Activated naive CD8-positive, alpha-beta T cell (primary cell): ENCODE results near the gene PRDX4.

Source experiments
- H3K27ac Mint-ChIP-seq: one replicate; pipeline ENCODE4 v1.8.0; 2021; ENCODE audit warnings: mixed read lengths
- H3K27me3 Mint-ChIP-seq: one replicate; pipeline ENCODE4 v1.8.0; 2021; ENCODE audit warnings: mixed read lengths
- H3K36me3 Mint-ChIP-seq: one replicate; pipeline ENCODE4 v1.8.0; 2021; ENCODE audit warnings: mixed read lengths
- H3K4me1 Mint-ChIP-seq: one replicate; pipeline ENCODE4 v1.8.0; 2021; ENCODE audit warnings: low read depth, mixed read lengths
- H3K4me3 Mint-ChIP-seq: one replicate; pipeline ENCODE4 v1.8.0; 2021; ENCODE audit warnings: mild to moderate bottlenecking, mixed read lengths
- H3K9me3 Mint-ChIP-seq: one replicate; pipeline ENCODE4 v1.8.0; 2021; ENCODE audit warnings: low read depth, mixed read lengths

Gene PRDX4

GRCh38 chrX:23727206-23727605 lies 59.9 kb downstream of the PRDX4 start:
- Mint-ChIP-seq H3K27ac (no peak overlapping the region), H3K36me3 (no peaks in the 10 kb centered on the region), H3K27me3 (no peaks in the 10 kb centered on the region), H3K4me3 (no peak overlapping the region), H3K4me1 (no peaks in the 10 kb centered on the region), H3K9me3 (no peaks in the 10 kb centered on the region)

GRCh38 chrX:23729214-23729613 lies 61.9 kb downstream of the PRDX4 start:
- Mint-ChIP-seq H3K27ac (no peak overlapping the region), H3K27me3 (no peaks in the 10 kb centered on the region), H3K4me1 (peaks cover 7% of the 10 kb centered on the region), H3K36me3 (peaks cover 3% of the 10 kb centered on the region), H3K4me3 (no peak overlapping the region), H3K9me3 (no peaks in the 10 kb centered on the region)

- H3K27me3 Mint-ChIP-seq: no peaks in the 10 kb centered on the region
- H3K4me3 Mint-ChIP-seq: no peak overlapping the region
- H3K4me1 Mint-ChIP-seq: peaks cover 7% of the 10 kb centered on the region
- H3K27ac Mint-ChIP-seq: no peak overlapping the region
- peaks cover 3% of the 10 kb centered on the region for H3K36me3 Mint-ChIP-seq
- H3K9me3 Mint-ChIP-seq: no peaks in the 10 kb centered on the region
These were observed 64.7 kb downstream of the PRDX4 start for GRCh38 chrX:23731951-23732350.

GRCh38 chrX:23732704-23733103 lies 65.4 kb downstream of the PRDX4 start:
- no peaks in the 10 kb centered on the region for H3K9me3 Mint-ChIP-seq
- H3K36me3 Mint-ChIP-seq: peaks cover 3% of the 10 kb centered on the region
- no peaks in the 10 kb centered on the region for H3K27me3 Mint-ChIP-seq
- peaks cover 7% of the 10 kb centered on the region for H3K4me1 Mint-ChIP-seq
- peak overlapping the region; percentile 9 for H3K4me3 Mint-ChIP-seq
- H3K27ac Mint-ChIP-seq: no peak overlapping the region
